GM12878 (cell line): ENCODE data around the gene JMJD6. TPM values are rescaled to one million over a fixed set of nuclear protein-coding genes. Genes with fewer than 3 reads are reported as not detected.

Experiments used
- ATAC-seq: fragments of 200-7000 bp; cut with Tn5 transposase; 3 replicates; pipeline ENCODE4 v1.9.1; 2020; ENCODE audit warnings: mild to moderate bottlenecking, moderate library complexity
- BruUV-seq: library from RNA; stranded (reverse); fragments of 400-500 nt; replicated peaks from 2 replicates; lab custom pipeline; 2021; lab: Mats Ljungman, UMichigan
- CTCF ChIA-PET: fragments of 300-600 bp; sonication (Branson Sonifier 250); formaldehyde crosslinking; extraction: SDS; loops from one replicate; lab custom pipeline; 2021; ENCODE audit warnings: inconsistent platforms; lab: Yijun Ruan, JAX
- POLR2A ChIA-PET: fragments of 350-600 bp; formaldehyde crosslinking; extraction: SDS; loops from one replicate; lab custom pipeline; 2021; ENCODE audit warnings: inconsistent platforms; lab: Charles Lee
- RAD21 ChIA-PET: fragments of 300-600 bp; sonication (Branson Sonifier 250); formaldehyde crosslinking; loops from one replicate; lab custom pipeline; 2023; ENCODE audit warnings: antibody characterized with exemption; ENCODE audit not compliant: unreplicated experiment; lab: Charles Lee
- SMC1A ChIA-PET: fragments of 300-600 bp; sonication (Branson Sonifier 250); formaldehyde crosslinking; loops from one replicate; lab custom pipeline; 2023; ENCODE audit not compliant: unreplicated experiment, uncharacterized antibody; lab: Charles Lee
- DNase-seq: peaks from one replicate; pipeline ENCODE4 v3.0.0-alpha.2; 2011; ENCODE audit warnings: low read depth, low spot score
- FAIRE-seq: peaks from 3 replicates; lab custom pipeline; 2011; peaks lifted over from hg19 to GRCh38; lab: Jason Lieb, UNC
- H2AFZ ChIP-seq: 2 replicates; pipeline ENCODE4 v1.6.0; 2011; ENCODE audit warnings: low read depth, low read length, control low read depth; ENCODE audit not compliant: control insufficient read depth
- H3K27ac ChIP-seq: 2 replicates; pipeline ENCODE4 v1.5.1; 2011; ENCODE audit warnings: control low read depth; ENCODE audit not compliant: control insufficient read depth, insufficient read depth
- H3K27me3 ChIP-seq, 2 experiments: replicated peaks in 1 of 2; 2 replicates each; pipeline versions ENCODE4 v1.6.0 to v1.6.1; 2011; ENCODE audit warnings: low read length in 1 of 2; ENCODE audit not compliant: control insufficient read depth in 2 of 2, insufficient read depth in 2 of 2
- H3K36me3 ChIP-seq, 2 experiments: 2 replicates each; pipeline ENCODE4 v1.5.1; 2011; ENCODE audit warnings: low read length in 1 of 2; ENCODE audit not compliant: control insufficient read depth in 2 of 2, insufficient read depth in 2 of 2
- H3K4me1 ChIP-seq: 2 replicates; pipeline ENCODE4 v1.6.1; 2011; ENCODE audit warnings: mild to moderate bottlenecking, low read length, moderate library complexity, mixed read lengths; ENCODE audit not compliant: control insufficient read depth, insufficient read depth
- H3K4me2 ChIP-seq: 2 replicates; pipeline ENCODE4 v1.6.0; 2011; ENCODE audit warnings: control low read depth; ENCODE audit not compliant: control insufficient read depth, insufficient read depth
- H3K4me3 ChIP-seq: fragments of 200-600 bp; sonication (generic); 2 replicates; pipeline ENCODE4 v1.5.1; 2016
- H3K79me2 ChIP-seq: 2 replicates; pipeline ENCODE4 v1.6.0; 2011; ENCODE audit warnings: low read length; ENCODE audit not compliant: control insufficient read depth, insufficient read depth
- H3K9ac ChIP-seq: 2 replicates; pipeline ENCODE4 v1.8.0; 2011; ENCODE audit warnings: low read length, control low read depth, mixed read lengths; ENCODE audit not compliant: control insufficient read depth, insufficient read depth
- H3K9me3 ChIP-seq: replicated peaks from 3 replicates; pipeline ENCODE4 v1.5.1; 2011; ENCODE audit warnings: mild to moderate bottlenecking, low read length; ENCODE audit not compliant: control insufficient read depth, insufficient read depth
- H4K20me1 ChIP-seq: 2 replicates; pipeline ENCODE4 v1.6.0; 2011; ENCODE audit not compliant: control insufficient read depth, insufficient read depth
- ASH2L ChIP-seq: fragments of 300-600, 200-600 bp; sonication (generic); IDR thresholded peaks from 2 replicates; pipeline ENCODE4 v1.6.1; 2017; ENCODE audit warnings: low read depth, mild to moderate bottlenecking, borderline replicate concordance
- BACH1 ChIP-seq: fragments of 450-650 bp; IDR thresholded peaks from 2 replicates; pipeline ENCODE4 v1.6.1; 2017; ENCODE audit warnings: mild to moderate bottlenecking, borderline replicate concordance
- CHD1 ChIP-seq: IDR thresholded peaks from 2 replicates; pipeline ENCODE4 v1.6.1; 2012; ENCODE audit warnings: low read depth, low read length, improper control_type of control experiment
- FOS ChIP-seq: IDR thresholded peaks from 3 replicates; pipeline ENCODE4 v1.6.1; 2011; ENCODE audit warnings: borderline replicate concordance; ENCODE audit not compliant: insufficient read length; ENCODE audit errors: extremely low read depth
- RAD51 ChIP-seq: fragments of 450-650 bp; IDR thresholded peaks from 2 replicates; pipeline ENCODE4 v1.6.1; 2016; ENCODE audit warnings: moderate library complexity, mild to moderate bottlenecking, inconsistent platforms
- RELA ChIP-seq: fragments of 450-650 bp; IDR thresholded peaks from 2 replicates; pipeline ENCODE4 v1.8.0; 2014; ENCODE audit warnings: borderline replicate concordance; ENCODE audit not compliant: partially characterized antibody
- RFX5 ChIP-seq: IDR thresholded peaks from 2 replicates; pipeline ENCODE4 v1.6.1; 2011; ENCODE audit warnings: low read depth, low read length, improper control_type of control experiment
- SRF ChIP-seq, 2 experiments: IDR thresholded peaks; 2 replicates each; pipeline ENCODE4 v1.6.1; 2011; ENCODE audit warnings: low read depth in 2 of 2, low read length in 2 of 2, mild to moderate bottlenecking in 1 of 2, moderate library complexity in 1 of 2
- STAT3 ChIP-seq: IDR thresholded peaks from 2 replicates; pipeline ENCODE4 v1.6.1; 2011; ENCODE audit warnings: low read depth, low read length, improper control_type of control experiment
- YBX1 ChIP-seq: fragments of 450-650 bp; IDR thresholded peaks from 2 replicates; pipeline ENCODE4 v1.6.1; 2016; ENCODE audit warnings: antibody characterized with exemption
- ZNF274 ChIP-seq: IDR thresholded peaks from one replicate; pipeline ENCODE4 v1.8.0; 2011; ENCODE audit not compliant: insufficient read length, insufficient read depth
- WGBS: methylation state at CpG from one replicate; pipeline ENCODE4 v1.1.6; 2016; ENCODE audit warnings: low lambda C conversion rate; ENCODE audit not compliant: insufficient replicate concordance, insufficient coverage; ENCODE audit errors: missing lambda C conversion rate; 5-methylcytosine and 5-hydroxymethylcytosine counted together
- in situ Hi-C: fragments of 300-500 bp; cut with MboI; formaldehyde crosslinking; loops from 9 replicates; pipeline ENCODE4 v1.14.3; 2018; ENCODE audit warnings: mixed read lengths
- intact Hi-C: fragments of 100-400 bp; cut with micrococcal nuclease; formaldehyde crosslinking; loops from one replicate; pipeline ENCODE4 v1.14.2; 2022; ENCODE audit not compliant: unreplicated experiment
- polyA plus RNA-seq, 11 experiments: library from polyadenylated mRNA; depleted of rRNA in 4 of 11; unstranded in 6 of 11; stranded (reverse) in 5 of 11; fragments of >200 nt; fragmentation: Nextera tagmentation in 4 of 11; fragmentation: Illumina TruSeq in 1 of 11; extraction: Ambion mirVana in 4 of 11; extraction: Trizol in 1 of 11; gene quantifications; 1 replicate in 1 of 11; 2 replicates in 10 of 11; pipeline versions ENCODE4 v1.2.1 to v1.2.3, GENCODE V29; 2011 to 2016; ENCODE audit warnings: inconsistent platforms in 2 of 11, missing spikeins in 2 of 11, low read depth in 1 of 11
- total RNA-seq, 4 experiments: library from RNA; depleted of rRNA in 3 of 4; stranded (reverse); fragments of >200 nt in 3 of 4; fragmentation: Illumina TruSeq in 1 of 4; extraction: Trizol in 1 of 4; gene quantifications; 2 replicates each; pipeline versions ENCODE4 v1.2.1 to v1.2.3, GENCODE V29; 2013 to 2021
- TF ChIP-seq, protein P1 (sequence below): fragments of 450-650 bp; conservative IDR thresholded peaks from 2 replicates; pipeline ENCODE4 v1.6.1; 2017; ENCODE audit warnings: mild to moderate bottlenecking, moderate library complexity
- TF ChIP-seq, protein P2 (sequence below): IDR thresholded peaks from 2 replicates; pipeline ENCODE4 v1.6.1; 2011; ENCODE audit warnings: borderline replicate concordance, low read depth, mild to moderate bottlenecking, moderate library complexity, low read length; ENCODE audit not compliant: insufficient read depth, poor library complexity, severe bottlenecking
- TF ChIP-seq, protein P3 (sequence below): IDR thresholded peaks from 2 replicates; pipeline ENCODE4 v1.6.1; 2012; ENCODE audit warnings: low read length, inconsistent platforms
- TF ChIP-seq, protein P4 (sequence below): fragments of 450-650 bp; IDR thresholded peaks from 2 replicates; pipeline ENCODE4 v1.6.1; 2017; ENCODE audit warnings: low read depth, mild to moderate bottlenecking, moderate library complexity

JMJD6 gene
- total and polyA plus RNA-seq, 10 of the 15 experiments (the other 5 are each of a cell fraction or from before 2014, with no cell fraction given): 1.2 to 36.0 (median 22.2) TPM

DNA sequence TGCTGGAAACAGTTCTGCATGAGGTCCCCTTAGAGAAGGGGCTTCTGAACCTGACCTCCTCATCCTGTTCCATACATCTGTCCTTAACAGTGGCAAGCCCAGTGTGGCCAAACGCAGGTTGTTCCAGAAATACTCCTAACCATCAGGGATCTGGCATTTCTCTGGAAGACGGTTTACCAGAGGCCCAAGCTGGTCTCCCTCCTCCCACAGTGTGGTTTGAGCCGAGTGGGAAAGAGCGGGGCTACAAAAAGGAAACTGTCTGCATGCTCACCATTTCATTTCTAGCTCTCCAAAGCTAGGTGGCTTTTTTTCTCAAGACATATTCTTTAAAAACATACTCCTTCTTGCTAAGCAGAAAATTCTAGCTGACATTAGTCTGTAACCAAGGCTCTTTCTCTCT lies 21.6 kb downstream of the JMJD6 start:
- Histone ChIP-seq H4K20me1 (no peaks in the 10 kb centered on the region), H3K9me3 (no peaks in the 10 kb centered on the region), H2AFZ (no peak overlapping the region), H3K4me1 (no peaks in the 10 kb centered on the region), H3K36me3 (no peaks in the 10 kb centered on the region), H3K27me3 (no peaks in the 10 kb centered on the region; a peak in 2 of 4 replicates), H3K79me2 (no peaks in the 10 kb centered on the region), H3K4me3 (no peak overlapping the region), H3K27ac (no peak overlapping the region), H3K4me2 (no peak overlapping the region), H3K9ac (no peak overlapping the region)
- DNase-seq: no peak
- intact Hi-C loops (no loop called here), in situ Hi-C loops (no loop called here)
- no peak for FAIRE-seq
- no TSS peak for BruUV-seq
- RAD21 ChIA-PET: no interaction called here
- SMC1A ChIA-PET: no interaction called here
- no peak for ATAC-seq
- POLR2A ChIA-PET: interaction anchor here (1.1 kb wide), 1 partner anchor 9 kb away, joined by 3 read pairs; no protein-coding TSS in a partner anchor
- 44% methylated on average over 4 of the region's 4 CpGs for WGBS
- CTCF ChIA-PET: no interaction called here
- TF ChIP-seq, protein P1, sequence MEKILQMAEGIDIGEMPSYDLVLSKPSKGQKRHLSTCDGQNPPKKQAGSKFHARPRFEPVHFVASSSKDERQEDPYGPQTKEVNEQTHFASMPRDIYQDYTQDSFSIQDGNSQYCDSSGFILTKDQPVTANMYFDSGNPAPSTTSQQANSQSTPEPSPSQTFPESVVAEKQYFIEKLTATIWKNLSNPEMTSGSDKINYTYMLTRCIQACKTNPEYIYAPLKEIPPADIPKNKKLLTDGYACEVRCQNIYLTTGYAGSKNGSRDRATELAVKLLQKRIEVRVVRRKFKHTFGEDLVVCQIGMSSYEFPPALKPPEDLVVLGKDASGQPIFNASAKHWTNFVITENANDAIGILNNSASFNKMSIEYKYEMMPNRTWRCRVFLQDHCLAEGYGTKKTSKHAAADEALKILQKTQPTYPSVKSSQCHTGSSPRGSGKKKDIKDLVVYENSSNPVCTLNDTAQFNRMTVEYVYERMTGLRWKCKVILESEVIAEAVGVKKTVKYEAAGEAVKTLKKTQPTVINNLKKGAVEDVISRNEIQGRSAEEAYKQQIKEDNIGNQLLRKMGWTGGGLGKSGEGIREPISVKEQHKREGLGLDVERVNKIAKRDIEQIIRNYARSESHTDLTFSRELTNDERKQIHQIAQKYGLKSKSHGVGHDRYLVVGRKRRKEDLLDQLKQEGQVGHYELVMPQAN: no peak
- TF ChIP-seq RFX5: no peak
- TF ChIP-seq, protein P2, sequence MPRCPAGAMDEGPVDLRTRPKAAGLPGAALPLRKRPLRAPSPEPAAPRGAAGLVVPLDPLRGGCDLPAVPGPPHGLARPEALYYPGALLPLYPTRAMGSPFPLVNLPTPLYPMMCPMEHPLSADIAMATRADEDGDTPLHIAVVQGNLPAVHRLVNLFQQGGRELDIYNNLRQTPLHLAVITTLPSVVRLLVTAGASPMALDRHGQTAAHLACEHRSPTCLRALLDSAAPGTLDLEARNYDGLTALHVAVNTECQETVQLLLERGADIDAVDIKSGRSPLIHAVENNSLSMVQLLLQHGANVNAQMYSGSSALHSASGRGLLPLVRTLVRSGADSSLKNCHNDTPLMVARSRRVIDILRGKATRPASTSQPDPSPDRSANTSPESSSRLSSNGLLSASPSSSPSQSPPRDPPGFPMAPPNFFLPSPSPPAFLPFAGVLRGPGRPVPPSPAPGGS: no peak
- no peak for TF ChIP-seq FOS
- TF ChIP-seq ASH2L: no peak
- TF ChIP-seq SRF (IDR thresholded peaks at IDR 0.05; ENCODE audit: low read depth in 2 of 2, low read length in 2 of 2): no peak
- TF ChIP-seq STAT3: no peak
- TF ChIP-seq, protein P3, sequence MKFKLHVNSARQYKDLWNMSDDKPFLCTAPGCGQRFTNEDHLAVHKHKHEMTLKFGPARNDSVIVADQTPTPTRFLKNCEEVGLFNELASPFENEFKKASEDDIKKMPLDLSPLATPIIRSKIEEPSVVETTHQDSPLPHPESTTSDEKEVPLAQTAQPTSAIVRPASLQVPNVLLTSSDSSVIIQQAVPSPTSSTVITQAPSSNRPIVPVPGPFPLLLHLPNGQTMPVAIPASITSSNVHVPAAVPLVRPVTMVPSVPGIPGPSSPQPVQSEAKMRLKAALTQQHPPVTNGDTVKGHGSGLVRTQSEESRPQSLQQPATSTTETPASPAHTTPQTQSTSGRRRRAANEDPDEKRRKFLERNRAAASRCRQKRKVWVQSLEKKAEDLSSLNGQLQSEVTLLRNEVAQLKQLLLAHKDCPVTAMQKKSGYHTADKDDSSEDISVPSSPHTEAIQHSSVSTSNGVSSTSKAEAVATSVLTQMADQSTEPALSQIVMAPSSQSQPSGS: no peak
- TF ChIP-seq BACH1: no peak
- no peak for TF ChIP-seq RAD51
- no peak for TF ChIP-seq ZNF274
- TF ChIP-seq YBX1: no peak
- no peak for TF ChIP-seq CHD1
- TF ChIP-seq, protein P4, sequence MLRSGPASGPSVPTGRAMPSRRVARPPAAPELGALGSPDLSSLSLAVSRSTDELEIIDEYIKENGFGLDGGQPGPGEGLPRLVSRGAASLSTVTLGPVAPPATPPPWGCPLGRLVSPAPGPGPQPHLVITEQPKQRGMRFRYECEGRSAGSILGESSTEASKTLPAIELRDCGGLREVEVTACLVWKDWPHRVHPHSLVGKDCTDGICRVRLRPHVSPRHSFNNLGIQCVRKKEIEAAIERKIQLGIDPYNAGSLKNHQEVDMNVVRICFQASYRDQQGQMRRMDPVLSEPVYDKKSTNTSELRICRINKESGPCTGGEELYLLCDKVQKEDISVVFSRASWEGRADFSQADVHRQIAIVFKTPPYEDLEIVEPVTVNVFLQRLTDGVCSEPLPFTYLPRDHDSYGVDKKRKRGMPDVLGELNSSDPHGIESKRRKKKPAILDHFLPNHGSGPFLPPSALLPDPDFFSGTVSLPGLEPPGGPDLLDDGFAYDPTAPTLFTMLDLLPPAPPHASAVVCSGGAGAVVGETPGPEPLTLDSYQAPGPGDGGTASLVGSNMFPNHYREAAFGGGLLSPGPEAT: no peak
- TF ChIP-seq RELA: no peak
